GM12878 (cell line): ENCODE results near the gene TNK1. TPM values are rescaled to one million over a fixed set of nuclear protein-coding genes. Genes with fewer than 3 reads are reported as not detected.

Experiments used
- ATAC-seq: fragments of 200-7000 bp; cut with Tn5 transposase; 3 replicates; pipeline ENCODE4 v1.9.1; 2020; ENCODE audit warnings: mild to moderate bottlenecking, moderate library complexity
- BruUV-seq: library from RNA; stranded (reverse); fragments of 400-500 nt; replicated peaks from 2 replicates; lab custom pipeline; 2021; lab: Mats Ljungman, UMichigan
- CTCF ChIA-PET: fragments of 300-600 bp; sonication (Branson Sonifier 250); formaldehyde crosslinking; extraction: SDS; loops from one replicate; lab custom pipeline; 2021; ENCODE audit warnings: inconsistent platforms; lab: Yijun Ruan, JAX
- POLR2A ChIA-PET: fragments of 350-600 bp; formaldehyde crosslinking; extraction: SDS; loops from one replicate; lab custom pipeline; 2021; ENCODE audit warnings: inconsistent platforms; lab: Charles Lee
- RAD21 ChIA-PET: fragments of 300-600 bp; sonication (Branson Sonifier 250); formaldehyde crosslinking; loops from one replicate; lab custom pipeline; 2023; ENCODE audit warnings: antibody characterized with exemption; ENCODE audit not compliant: unreplicated experiment; lab: Charles Lee
- SMC1A ChIA-PET: fragments of 300-600 bp; sonication (Branson Sonifier 250); formaldehyde crosslinking; loops from one replicate; lab custom pipeline; 2023; ENCODE audit not compliant: unreplicated experiment, uncharacterized antibody; lab: Charles Lee
- DNase-seq: peaks from one replicate; pipeline ENCODE4 v3.0.0-alpha.2; 2011; ENCODE audit warnings: low read depth, low spot score
- FAIRE-seq: peaks from 3 replicates; lab custom pipeline; 2011; peaks lifted over from hg19 to GRCh38; lab: Jason Lieb, UNC
- H2AFZ ChIP-seq: 2 replicates; pipeline ENCODE4 v1.6.0; 2011; ENCODE audit warnings: low read depth, low read length, control low read depth; ENCODE audit not compliant: control insufficient read depth
- H3K27ac ChIP-seq: 2 replicates; pipeline ENCODE4 v1.5.1; 2011; ENCODE audit warnings: control low read depth; ENCODE audit not compliant: control insufficient read depth, insufficient read depth
- H3K27me3 ChIP-seq, 2 experiments: replicated peaks in 1 of 2; 2 replicates each; pipeline versions ENCODE4 v1.6.0 to v1.6.1; 2011; ENCODE audit warnings: low read length in 1 of 2; ENCODE audit not compliant: control insufficient read depth in 2 of 2, insufficient read depth in 2 of 2
- H3K36me3 ChIP-seq, 2 experiments: 2 replicates each; pipeline ENCODE4 v1.5.1; 2011; ENCODE audit warnings: low read length in 1 of 2; ENCODE audit not compliant: control insufficient read depth in 2 of 2, insufficient read depth in 2 of 2
- H3K4me1 ChIP-seq: 2 replicates; pipeline ENCODE4 v1.6.1; 2011; ENCODE audit warnings: mild to moderate bottlenecking, low read length, moderate library complexity, mixed read lengths; ENCODE audit not compliant: control insufficient read depth, insufficient read depth
- H3K4me2 ChIP-seq: 2 replicates; pipeline ENCODE4 v1.6.0; 2011; ENCODE audit warnings: control low read depth; ENCODE audit not compliant: control insufficient read depth, insufficient read depth
- H3K4me3 ChIP-seq: fragments of 200-600 bp; sonication (generic); 2 replicates; pipeline ENCODE4 v1.5.1; 2016
- H3K79me2 ChIP-seq: 2 replicates; pipeline ENCODE4 v1.6.0; 2011; ENCODE audit warnings: low read length; ENCODE audit not compliant: control insufficient read depth, insufficient read depth
- H3K9ac ChIP-seq: 2 replicates; pipeline ENCODE4 v1.8.0; 2011; ENCODE audit warnings: low read length, control low read depth, mixed read lengths; ENCODE audit not compliant: control insufficient read depth, insufficient read depth
- H3K9me3 ChIP-seq: replicated peaks from 3 replicates; pipeline ENCODE4 v1.5.1; 2011; ENCODE audit warnings: mild to moderate bottlenecking, low read length; ENCODE audit not compliant: control insufficient read depth, insufficient read depth
- H4K20me1 ChIP-seq: 2 replicates; pipeline ENCODE4 v1.6.0; 2011; ENCODE audit not compliant: control insufficient read depth, insufficient read depth
- CBFB ChIP-seq: IDR thresholded peaks from 2 replicates; pipeline ENCODE4 v1.6.1; 2016; ENCODE audit warnings: antibody characterized with exemption, low read depth
- DPF2 ChIP-seq: fragments of 450-650 bp; IDR thresholded peaks from 2 replicates; pipeline ENCODE4 v1.6.1; 2017; ENCODE audit warnings: mild to moderate bottlenecking
- GATAD2B ChIP-seq: fragments of 450-650 bp; conservative IDR thresholded peaks from 2 replicates; pipeline ENCODE4 v1.6.1; 2017; ENCODE audit warnings: low read depth, mild to moderate bottlenecking, moderate library complexity
- LARP7 ChIP-seq: fragments of 450-650 bp; IDR thresholded peaks from 2 replicates; pipeline ENCODE4 v1.6.1; 2017; ENCODE audit warnings: mild to moderate bottlenecking
- MEF2B ChIP-seq: fragments of 450-650 bp; IDR thresholded peaks from 2 replicates; pipeline ENCODE4 v1.6.1; 2018; ENCODE audit warnings: mild to moderate bottlenecking, moderate library complexity; ENCODE audit not compliant: partially characterized antibody, poor library complexity, severe bottlenecking
- MTA3 ChIP-seq: IDR thresholded peaks from 2 replicates; pipeline ENCODE4 v1.6.1; 2012; ENCODE audit warnings: low read length, inconsistent platforms, borderline replicate concordance
- MYC ChIP-seq: IDR thresholded peaks from 2 replicates; pipeline ENCODE4 v1.6.1; 2011; ENCODE audit warnings: mild to moderate bottlenecking, low read length, moderate library complexity, inconsistent platforms; ENCODE audit not compliant: insufficient read depth, insufficient replicate concordance, insufficient read length, severe bottlenecking
- POU2F2 ChIP-seq: IDR thresholded peaks from 3 replicates; pipeline ENCODE4 v1.6.1; 2011; ENCODE audit warnings: low read depth, mild to moderate bottlenecking, low read length, borderline replicate concordance
- SREBF2 ChIP-seq: IDR thresholded peaks from 2 replicates; pipeline ENCODE4 v1.6.1; 2012; ENCODE audit warnings: mild to moderate bottlenecking, low read length
- STAT1 ChIP-seq: fragments of 450-650 bp; conservative IDR thresholded peaks from 2 replicates; pipeline ENCODE4 v1.6.1; 2014; ENCODE audit warnings: antibody characterized with exemption, mild to moderate bottlenecking
- STAT3 ChIP-seq: IDR thresholded peaks from 2 replicates; pipeline ENCODE4 v1.6.1; 2011; ENCODE audit warnings: low read depth, low read length, improper control_type of control experiment
- TCF3 ChIP-seq: IDR thresholded peaks from 2 replicates; pipeline ENCODE4 v1.6.1; 2012; ENCODE audit warnings: low read depth, mild to moderate bottlenecking, low read length, borderline replicate concordance; ENCODE audit not compliant: insufficient read depth
- ZNF207 ChIP-seq: fragments of 450-650 bp; IDR thresholded peaks from 2 replicates; pipeline ENCODE4 v1.6.1; 2014; ENCODE audit warnings: antibody characterized with exemption, mild to moderate bottlenecking, borderline replicate concordance
- ZNF622 ChIP-seq: fragments of 450-650 bp; IDR thresholded peaks from 2 replicates; pipeline ENCODE4 v1.6.1; 2017; ENCODE audit warnings: mild to moderate bottlenecking, inconsistent platforms
- WGBS: methylation state at CpG from one replicate; pipeline ENCODE4 v1.1.6; 2016; ENCODE audit warnings: low lambda C conversion rate; ENCODE audit not compliant: insufficient replicate concordance, insufficient coverage; ENCODE audit errors: missing lambda C conversion rate; 5-methylcytosine and 5-hydroxymethylcytosine counted together
- in situ Hi-C: fragments of 300-500 bp; cut with MboI; formaldehyde crosslinking; loops from 9 replicates; pipeline ENCODE4 v1.14.3; 2018; ENCODE audit warnings: mixed read lengths
- intact Hi-C: fragments of 100-400 bp; cut with micrococcal nuclease; formaldehyde crosslinking; loops from one replicate; pipeline ENCODE4 v1.14.2; 2022; ENCODE audit not compliant: unreplicated experiment
- polyA plus RNA-seq, 11 experiments: library from polyadenylated mRNA; depleted of rRNA in 4 of 11; unstranded in 6 of 11; stranded (reverse) in 5 of 11; fragments of >200 nt; fragmentation: Nextera tagmentation in 4 of 11; fragmentation: Illumina TruSeq in 1 of 11; extraction: Ambion mirVana in 4 of 11; extraction: Trizol in 1 of 11; gene quantifications; 1 replicate in 1 of 11; 2 replicates in 10 of 11; pipeline versions ENCODE4 v1.2.1 to v1.2.3, GENCODE V29; 2011 to 2016; ENCODE audit warnings: inconsistent platforms in 2 of 11, missing spikeins in 2 of 11, low read depth in 1 of 11
- total RNA-seq, 4 experiments: library from RNA; depleted of rRNA in 3 of 4; stranded (reverse); fragments of >200 nt in 3 of 4; fragmentation: Illumina TruSeq in 1 of 4; extraction: Trizol in 1 of 4; gene quantifications; 2 replicates each; pipeline versions ENCODE4 v1.2.1 to v1.2.3, GENCODE V29; 2013 to 2021
- TF ChIP-seq, protein P1 (sequence below): fragments of 450-650 bp; IDR thresholded peaks from 2 replicates; pipeline ENCODE4 v1.6.1; 2017; ENCODE audit warnings: low read depth, mild to moderate bottlenecking, moderate library complexity
- TF ChIP-seq, protein P2 (sequence below): fragments of 450-650 bp; IDR thresholded peaks from 2 replicates; pipeline ENCODE4 v1.6.1; 2016; ENCODE audit warnings: mild to moderate bottlenecking

TNK1 gene
- total and polyA plus RNA-seq, 10 of the 15 experiments (the other 5 are each of a cell fraction or from before 2014, with no cell fraction given), result 0.06 to 2.5 (median 0.70) TPM

DNA sequence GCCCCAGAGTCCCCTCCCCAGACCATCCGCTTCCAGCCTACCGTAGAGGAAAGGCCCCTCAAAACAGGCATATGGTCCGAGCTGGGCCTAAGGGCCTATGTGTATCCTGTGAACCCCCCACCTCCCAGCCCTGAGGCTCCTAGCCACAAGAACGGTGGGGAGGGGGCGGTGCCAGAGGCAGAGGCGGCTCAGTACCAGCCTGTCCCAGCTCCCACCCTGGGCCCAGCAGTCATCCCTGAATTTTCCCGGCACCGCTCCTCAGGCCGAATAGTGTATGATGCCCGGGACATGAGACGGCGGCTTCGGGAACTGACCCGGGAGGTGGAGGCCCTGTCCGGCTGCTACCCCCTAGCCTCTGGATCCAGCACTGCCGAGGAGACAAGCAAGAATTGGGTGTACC, 40.3 kb downstream of the TNK1 start:
- H3K27me3 ChIP-seq, result no peaks in the 10 kb centered on the region; a peak in 1 of 4 replicates
- TF ChIP-seq MTA3 (no peak), STAT3 (no peak), CBFB (no peak), SREBF2 (no peak), GATAD2B (no peak)
- TF ChIP-seq, protein P1, sequence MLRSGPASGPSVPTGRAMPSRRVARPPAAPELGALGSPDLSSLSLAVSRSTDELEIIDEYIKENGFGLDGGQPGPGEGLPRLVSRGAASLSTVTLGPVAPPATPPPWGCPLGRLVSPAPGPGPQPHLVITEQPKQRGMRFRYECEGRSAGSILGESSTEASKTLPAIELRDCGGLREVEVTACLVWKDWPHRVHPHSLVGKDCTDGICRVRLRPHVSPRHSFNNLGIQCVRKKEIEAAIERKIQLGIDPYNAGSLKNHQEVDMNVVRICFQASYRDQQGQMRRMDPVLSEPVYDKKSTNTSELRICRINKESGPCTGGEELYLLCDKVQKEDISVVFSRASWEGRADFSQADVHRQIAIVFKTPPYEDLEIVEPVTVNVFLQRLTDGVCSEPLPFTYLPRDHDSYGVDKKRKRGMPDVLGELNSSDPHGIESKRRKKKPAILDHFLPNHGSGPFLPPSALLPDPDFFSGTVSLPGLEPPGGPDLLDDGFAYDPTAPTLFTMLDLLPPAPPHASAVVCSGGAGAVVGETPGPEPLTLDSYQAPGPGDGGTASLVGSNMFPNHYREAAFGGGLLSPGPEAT, result no peak
- TF ChIP-seq, all 136 proteins: peak for 0
- H3K9me3 ChIP-seq, result no peaks in the 10 kb centered on the region
- DNase-seq (no peak), ATAC-seq (no peak), FAIRE-seq (no peak)
- no peak overlapping the region for H3K9ac ChIP-seq
- no peak overlapping the region for H3K27ac ChIP-seq
- no peaks in the 10 kb centered on the region for H3K4me1 ChIP-seq
- no peaks in the 10 kb centered on the region for H4K20me1 ChIP-seq
- WGBS, result 65% methylated on average over 16 of the region's 16 CpGs
- no peaks in the 10 kb centered on the region for H3K79me2 ChIP-seq
- H2AFZ ChIP-seq, result no peak overlapping the region
- H3K4me3 ChIP-seq, result no peak overlapping the region
- in situ Hi-C loops (no loop called here), intact Hi-C loops (no loop called here)
- BruUV-seq, result no TSS peak
- RAD21 ChIA-PET, result no interaction called here
- CTCF ChIA-PET, result interaction anchor here (1.1 kb wide), 1 partner anchor 14 kb away, joined by 3 read pairs; the partner anchor contains the start of gene TMEM102
- SMC1A ChIA-PET, result no interaction called here
- no peaks in the 10 kb centered on the region for H3K36me3 ChIP-seq
- H3K4me2 ChIP-seq, result no peak overlapping the region
- POLR2A ChIA-PET, result no interaction called here

DNA sequence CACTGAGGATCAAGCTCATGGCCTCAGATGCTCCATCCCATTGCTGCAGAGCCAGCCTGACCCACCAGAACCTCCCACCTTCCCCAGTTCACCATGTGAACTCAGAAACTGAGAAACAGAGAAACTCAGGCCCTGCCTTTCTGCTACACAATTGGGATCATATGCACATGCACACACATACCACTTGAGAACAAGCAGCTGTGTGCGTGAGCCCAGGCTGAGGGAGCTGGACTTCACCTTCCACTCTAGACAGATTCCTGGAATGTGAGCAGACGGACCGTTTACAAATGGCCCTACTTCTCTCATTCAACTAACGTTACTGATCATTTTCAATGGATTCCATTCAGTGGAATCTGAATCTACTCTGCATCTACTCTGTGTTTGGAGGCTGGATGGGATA, 42.8 kb downstream of the TNK1 start:
- H4K20me1 ChIP-seq, result no peaks in the 10 kb centered on the region
- FAIRE-seq (no peak), DNase-seq (no peak), ATAC-seq (no peak)
- WGBS, result 69% methylated on average over 4 of the region's 4 CpGs
- RAD21 ChIA-PET, result no interaction called here
- SMC1A ChIA-PET, result interaction anchor here (1.2 kb wide), 1 partner anchor 67 kb away, joined by 3 read pairs; no protein-coding TSS in a partner anchor
- POLR2A ChIA-PET, result interaction anchor here (0.8 kb wide), 1 partner anchor 11 kb away, joined by 3 read pairs; the partner anchor contains the start of gene TMEM102
- H3K9ac ChIP-seq, result no peak overlapping the region
- H3K4me1 ChIP-seq, result no peaks in the 10 kb centered on the region
- H3K27me3 ChIP-seq, result no peaks in the 10 kb centered on the region; a peak in 1 of 4 replicates
- CTCF ChIA-PET, result interaction anchor here (1.3 kb wide), 1 partner anchor 91 kb away, joined by 4 read pairs; no protein-coding TSS in a partner anchor
- no peak overlapping the region for H3K4me2 ChIP-seq
- no TSS peak for BruUV-seq
- in situ Hi-C loops, result no loop called here
- intact Hi-C loops, result no loop called here
- H3K4me3 ChIP-seq, result no peak overlapping the region
- H2AFZ ChIP-seq, result no peak overlapping the region
- no peak overlapping the region for H3K27ac ChIP-seq
- H3K9me3 ChIP-seq, result no peaks in the 10 kb centered on the region
- no peaks in the 10 kb centered on the region for H3K36me3 ChIP-seq
- no peaks in the 10 kb centered on the region for H3K79me2 ChIP-seq
- TF ChIP-seq, protein P2, sequence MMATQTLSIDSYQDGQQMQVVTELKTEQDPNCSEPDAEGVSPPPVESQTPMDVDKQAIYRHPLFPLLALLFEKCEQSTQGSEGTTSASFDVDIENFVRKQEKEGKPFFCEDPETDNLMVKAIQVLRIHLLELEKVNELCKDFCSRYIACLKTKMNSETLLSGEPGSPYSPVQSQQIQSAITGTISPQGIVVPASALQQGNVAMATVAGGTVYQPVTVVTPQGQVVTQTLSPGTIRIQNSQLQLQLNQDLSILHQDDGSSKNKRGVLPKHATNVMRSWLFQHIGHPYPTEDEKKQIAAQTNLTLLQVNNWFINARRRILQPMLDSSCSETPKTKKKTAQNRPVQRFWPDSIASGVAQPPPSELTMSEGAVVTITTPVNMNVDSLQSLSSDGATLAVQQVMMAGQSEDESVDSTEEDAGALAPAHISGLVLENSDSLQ, result no peak
- TF ChIP-seq DPF2 (no peak), POU2F2 (no peak), GATAD2B (no peak), LARP7 (no peak), TCF3 (no peak), MYC (no peak), ZNF622 (no peak), STAT1 (no peak), ZNF207 (no peak), MEF2B (no peak)
